GM12878 (cell line): ENCODE data around the gene PRCP. TPM values are rescaled to one million over a fixed set of nuclear protein-coding genes. Genes with fewer than 3 reads are reported as not detected.

Source experiments
- ATAC-seq: fragments of 200-7000 bp; cut with Tn5 transposase; 3 replicates; pipeline ENCODE4 v1.9.1; 2020; ENCODE audit warnings: mild to moderate bottlenecking, moderate library complexity
- BruUV-seq: library from RNA; stranded (reverse); fragments of 400-500 nt; replicated peaks from 2 replicates; lab custom pipeline; 2021; lab: Mats Ljungman, UMichigan
- CTCF ChIA-PET: fragments of 300-600 bp; sonication (Branson Sonifier 250); formaldehyde crosslinking; extraction: SDS; loops from one replicate; lab custom pipeline; 2021; ENCODE audit warnings: inconsistent platforms; lab: Yijun Ruan, JAX
- POLR2A ChIA-PET: fragments of 350-600 bp; formaldehyde crosslinking; extraction: SDS; loops from one replicate; lab custom pipeline; 2021; ENCODE audit warnings: inconsistent platforms; lab: Charles Lee
- RAD21 ChIA-PET: fragments of 300-600 bp; sonication (Branson Sonifier 250); formaldehyde crosslinking; loops from one replicate; lab custom pipeline; 2023; ENCODE audit warnings: antibody characterized with exemption; ENCODE audit not compliant: unreplicated experiment; lab: Charles Lee
- SMC1A ChIA-PET: fragments of 300-600 bp; sonication (Branson Sonifier 250); formaldehyde crosslinking; loops from one replicate; lab custom pipeline; 2023; ENCODE audit not compliant: unreplicated experiment, uncharacterized antibody; lab: Charles Lee
- DNase-seq: peaks from one replicate; pipeline ENCODE4 v3.0.0-alpha.2; 2011; ENCODE audit warnings: low read depth, low spot score
- FAIRE-seq: peaks from 3 replicates; lab custom pipeline; 2011; peaks lifted over from hg19 to GRCh38; lab: Jason Lieb, UNC
- H2AFZ ChIP-seq: 2 replicates; pipeline ENCODE4 v1.6.0; 2011; ENCODE audit warnings: low read depth, low read length, control low read depth; ENCODE audit not compliant: control insufficient read depth
- H3K27ac ChIP-seq: 2 replicates; pipeline ENCODE4 v1.5.1; 2011; ENCODE audit warnings: control low read depth; ENCODE audit not compliant: control insufficient read depth, insufficient read depth
- H3K27me3 ChIP-seq, 2 experiments: replicated peaks in 1 of 2; 2 replicates each; pipeline versions ENCODE4 v1.6.0 to v1.6.1; 2011; ENCODE audit warnings: low read length in 1 of 2; ENCODE audit not compliant: control insufficient read depth in 2 of 2, insufficient read depth in 2 of 2
- H3K36me3 ChIP-seq, 2 experiments: 2 replicates each; pipeline ENCODE4 v1.5.1; 2011; ENCODE audit warnings: low read length in 1 of 2; ENCODE audit not compliant: control insufficient read depth in 2 of 2, insufficient read depth in 2 of 2
- H3K4me1 ChIP-seq: 2 replicates; pipeline ENCODE4 v1.6.1; 2011; ENCODE audit warnings: mild to moderate bottlenecking, low read length, moderate library complexity, mixed read lengths; ENCODE audit not compliant: control insufficient read depth, insufficient read depth
- H3K4me2 ChIP-seq: 2 replicates; pipeline ENCODE4 v1.6.0; 2011; ENCODE audit warnings: control low read depth; ENCODE audit not compliant: control insufficient read depth, insufficient read depth
- H3K4me3 ChIP-seq: fragments of 200-600 bp; sonication (generic); 2 replicates; pipeline ENCODE4 v1.5.1; 2016
- H3K79me2 ChIP-seq: 2 replicates; pipeline ENCODE4 v1.6.0; 2011; ENCODE audit warnings: low read length; ENCODE audit not compliant: control insufficient read depth, insufficient read depth
- H3K9ac ChIP-seq: 2 replicates; pipeline ENCODE4 v1.8.0; 2011; ENCODE audit warnings: low read length, control low read depth, mixed read lengths; ENCODE audit not compliant: control insufficient read depth, insufficient read depth
- H3K9me3 ChIP-seq: replicated peaks from 3 replicates; pipeline ENCODE4 v1.5.1; 2011; ENCODE audit warnings: mild to moderate bottlenecking, low read length; ENCODE audit not compliant: control insufficient read depth, insufficient read depth
- H4K20me1 ChIP-seq: 2 replicates; pipeline ENCODE4 v1.6.0; 2011; ENCODE audit not compliant: control insufficient read depth, insufficient read depth
- CHD1 ChIP-seq: IDR thresholded peaks from 2 replicates; pipeline ENCODE4 v1.6.1; 2012; ENCODE audit warnings: low read depth, low read length, improper control_type of control experiment
- EP300 ChIP-seq, 2 experiments: fragments of 150-350 bp in 1 of 2; IDR thresholded peaks; 2 replicates each; pipeline ENCODE4 v1.6.1; 2011 to 2012; ENCODE audit warnings: low read depth in 2 of 2, low read length in 2 of 2, borderline replicate concordance in 1 of 2, improper control_type of control experiment in 1 of 2, inconsistent platforms in 1 of 2; ENCODE audit not compliant: control insufficient read depth in 1 of 2
- FOXM1 ChIP-seq: IDR thresholded peaks from 2 replicates; pipeline ENCODE4 v1.6.1; 2012; ENCODE audit warnings: low read depth, mild to moderate bottlenecking, inconsistent platforms, low read length, moderate library complexity
- HCFC1 ChIP-seq: fragments of 150-350 bp; IDR thresholded peaks from 2 replicates; pipeline ENCODE4 v1.6.1; 2014; ENCODE audit warnings: low read length
- IRF3 ChIP-seq: fragments of 450-650 bp; IDR thresholded peaks from 2 replicates; pipeline ENCODE4 v1.6.1; 2014; ENCODE audit warnings: mild to moderate bottlenecking
- KLF5 ChIP-seq: fragments of 450-650 bp; IDR thresholded peaks from 2 replicates; pipeline ENCODE4 v1.6.1; 2014; ENCODE audit warnings: mild to moderate bottlenecking; ENCODE audit not compliant: partially characterized antibody
- MTA3 ChIP-seq: IDR thresholded peaks from 2 replicates; pipeline ENCODE4 v1.6.1; 2012; ENCODE audit warnings: low read length, inconsistent platforms, borderline replicate concordance
- NFXL1 ChIP-seq: fragments of 450-650 bp; IDR thresholded peaks from 2 replicates; pipeline ENCODE4 v1.6.1; 2017; ENCODE audit warnings: antibody characterized with exemption, mild to moderate bottlenecking, borderline replicate concordance
- PAX5 ChIP-seq: IDR thresholded peaks from 2 replicates; pipeline ENCODE4 v1.6.1; 2011; ENCODE audit warnings: low read depth, low read length, borderline replicate concordance
- PML ChIP-seq: IDR thresholded peaks from 2 replicates; pipeline ENCODE4 v1.6.1; 2012; ENCODE audit warnings: low read length, inconsistent platforms
- POLR2AphosphoS2 ChIP-seq: IDR thresholded peaks from 2 replicates; pipeline ENCODE4 v1.6.1; 2011; ENCODE audit warnings: low read depth, mild to moderate bottlenecking, low read length, improper control_type of control experiment, moderate library complexity
- RAD21 ChIP-seq: IDR thresholded peaks from 2 replicates; pipeline ENCODE4 v1.6.1; 2011; ENCODE audit warnings: mild to moderate bottlenecking, low read depth, low read length, moderate library complexity; ENCODE audit not compliant: insufficient read depth
- RB1 ChIP-seq: fragments of 450-650 bp; formaldehyde crosslinking; IDR thresholded peaks from 2 replicates; pipeline ENCODE4 v1.6.1; 2017; ENCODE audit warnings: mild to moderate bottlenecking, borderline replicate concordance
- RELA ChIP-seq: fragments of 450-650 bp; IDR thresholded peaks from 2 replicates; pipeline ENCODE4 v1.8.0; 2014; ENCODE audit warnings: borderline replicate concordance; ENCODE audit not compliant: partially characterized antibody
- SIN3A ChIP-seq: IDR thresholded peaks from 2 replicates; pipeline ENCODE4 v1.6.1; 2012; ENCODE audit warnings: low read depth, low read length, improper control_type of control experiment
- STAT3 ChIP-seq: IDR thresholded peaks from 2 replicates; pipeline ENCODE4 v1.6.1; 2011; ENCODE audit warnings: low read depth, low read length, improper control_type of control experiment
- in situ Hi-C: fragments of 300-500 bp; cut with MboI; formaldehyde crosslinking; loops from 9 replicates; pipeline ENCODE4 v1.14.3; 2018; ENCODE audit warnings: mixed read lengths
- intact Hi-C: fragments of 100-400 bp; cut with micrococcal nuclease; formaldehyde crosslinking; loops from one replicate; pipeline ENCODE4 v1.14.2; 2022; ENCODE audit not compliant: unreplicated experiment
- polyA plus RNA-seq, 11 experiments: library from polyadenylated mRNA; depleted of rRNA in 4 of 11; unstranded in 6 of 11; stranded (reverse) in 5 of 11; fragments of >200 nt; fragmentation: Nextera tagmentation in 4 of 11; fragmentation: Illumina TruSeq in 1 of 11; extraction: Ambion mirVana in 4 of 11; extraction: Trizol in 1 of 11; gene quantifications; 1 replicate in 1 of 11; 2 replicates in 10 of 11; pipeline versions ENCODE4 v1.2.1 to v1.2.3, GENCODE V29; 2011 to 2016; ENCODE audit warnings: inconsistent platforms in 2 of 11, missing spikeins in 2 of 11, low read depth in 1 of 11
- total RNA-seq, 4 experiments: library from RNA; depleted of rRNA in 3 of 4; stranded (reverse); fragments of >200 nt in 3 of 4; fragmentation: Illumina TruSeq in 1 of 4; extraction: Trizol in 1 of 4; gene quantifications; 2 replicates each; pipeline versions ENCODE4 v1.2.1 to v1.2.3, GENCODE V29; 2013 to 2021
- TF ChIP-seq, protein P1 (sequence below): fragments of 450-650 bp; IDR thresholded peaks from 2 replicates; pipeline ENCODE4 v1.6.1; 2018; ENCODE audit warnings: mild to moderate bottlenecking, low read depth, moderate library complexity; ENCODE audit not compliant: partially characterized antibody

The PRCP gene
- total and polyA plus RNA-seq, 10 of the 15 experiments (the other 5 are each of a cell fraction or from before 2014, with no cell fraction given): 14.9 to 43.6 (median 20.0) TPM

DNA sequence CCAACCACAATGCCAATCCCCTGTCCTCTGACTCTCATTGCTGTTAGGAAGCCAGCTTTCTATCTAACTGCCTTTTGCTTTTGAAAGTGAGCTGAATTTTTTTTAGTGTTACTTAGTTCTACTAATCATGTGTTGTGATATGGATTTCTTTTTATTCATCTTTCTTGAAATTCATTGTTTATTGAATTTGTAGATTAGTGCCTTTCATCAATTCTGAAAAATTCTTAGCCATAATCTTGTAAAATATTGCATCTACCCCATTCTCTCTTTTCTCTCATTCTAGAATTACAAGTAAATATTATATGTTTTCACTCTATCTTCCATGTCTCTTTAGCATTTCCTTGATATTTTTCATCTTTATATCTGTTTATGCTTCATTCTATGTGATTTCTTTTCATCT is 49.1 kb upstream of the PRCP start:
- BruUV-seq: no TSS peak
- in situ Hi-C loops: no loop called here
- Histone ChIP-seq H3K4me2 (no peak overlapping the region), H3K27me3 (no peaks in the 10 kb centered on the region), H3K4me1 (no peaks in the 10 kb centered on the region), H3K27ac (no peak overlapping the region), H2AFZ (no peak overlapping the region), H3K9ac (no peak overlapping the region), H3K79me2 (no peaks in the 10 kb centered on the region), H3K4me3 (no peak overlapping the region), H3K9me3 (no peaks in the 10 kb centered on the region), H3K36me3 (no peaks in the 10 kb centered on the region), H4K20me1 (no peaks in the 10 kb centered on the region)
- TF ChIP-seq FOXM1: no peak
- TF ChIP-seq CHD1: no peak
- no peak for TF ChIP-seq STAT3
- no peak for TF ChIP-seq IRF3
- no peak for TF ChIP-seq SIN3A
- TF ChIP-seq NFXL1: no peak
- TF ChIP-seq PML: no peak
- no peak for TF ChIP-seq POLR2AphosphoS2
- no peak for TF ChIP-seq PAX5
- no peak for TF ChIP-seq KLF5
- no peak for TF ChIP-seq RB1
- TF ChIP-seq, protein P1, sequence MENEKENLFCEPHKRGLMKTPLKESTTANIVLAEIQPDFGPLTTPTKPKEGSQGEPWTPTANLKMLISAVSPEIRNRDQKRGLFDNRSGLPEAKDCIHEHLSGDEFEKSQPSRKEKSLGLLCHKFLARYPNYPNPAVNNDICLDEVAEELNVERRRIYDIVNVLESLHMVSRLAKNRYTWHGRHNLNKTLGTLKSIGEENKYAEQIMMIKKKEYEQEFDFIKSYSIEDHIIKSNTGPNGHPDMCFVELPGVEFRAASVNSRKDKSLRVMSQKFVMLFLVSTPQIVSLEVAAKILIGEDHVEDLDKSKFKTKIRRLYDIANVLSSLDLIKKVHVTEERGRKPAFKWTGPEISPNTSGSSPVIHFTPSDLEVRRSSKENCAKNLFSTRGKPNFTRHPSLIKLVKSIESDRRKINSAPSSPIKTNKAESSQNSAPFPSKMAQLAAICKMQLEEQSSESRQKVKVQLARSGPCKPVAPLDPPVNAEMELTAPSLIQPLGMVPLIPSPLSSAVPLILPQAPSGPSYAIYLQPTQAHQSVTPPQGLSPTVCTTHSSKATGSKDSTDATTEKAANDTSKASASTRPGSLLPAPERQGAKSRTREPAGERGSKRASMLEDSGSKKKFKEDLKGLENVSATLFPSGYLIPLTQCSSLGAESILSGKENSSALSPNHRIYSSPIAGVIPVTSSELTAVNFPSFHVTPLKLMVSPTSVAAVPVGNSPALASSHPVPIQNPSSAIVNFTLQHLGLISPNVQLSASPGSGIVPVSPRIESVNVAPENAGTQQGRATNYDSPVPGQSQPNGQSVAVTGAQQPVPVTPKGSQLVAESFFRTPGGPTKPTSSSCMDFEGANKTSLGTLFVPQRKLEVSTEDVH: no peak
- no peak for TF ChIP-seq RELA
- no peak for TF ChIP-seq HCFC1
- TF ChIP-seq RAD21: no peak
- no peak for TF ChIP-seq MTA3
- TF ChIP-seq EP300 (IDR thresholded peaks at IDR 0.05; ENCODE audit: borderline replicate concordance in 1 of 2, control insufficient read depth in 1 of 2, low read depth in 2 of 2, low read length in 2 of 2): no peak
- CTCF ChIA-PET: interaction anchor here (0.9 to 2.0 kb wide), 5 partner anchors 15 to 301 kb away, joined by 3 to 5 read pairs (median 3); partner anchors contain the start of gene DDIAS
- intact Hi-C loops: no loop called here
- no peak for FAIRE-seq
- no peak for DNase-seq
- RAD21 ChIA-PET: no interaction called here
- SMC1A ChIA-PET: interaction anchor here (0.9 to 4.9 kb wide), 5 partner anchors 9 to 97 kb away, joined by 3 to 29 read pairs (median 5); no protein-coding TSS in a partner anchor
- ATAC-seq: no peak
- POLR2A ChIA-PET: no interaction called here
